Endothelial cell (in vitro differentiated cells): Measurements from ENCODE around the gene SLF1. TPM values are rescaled to one million over a fixed set of nuclear protein-coding genes. Genes with fewer than 3 reads are reported as not detected.

ENCODE experiments used
- DNase-seq: peaks from one replicate; pipeline ENCODE4 v3.0.0; 2021; ENCODE audit warnings: low spot score
- H3K27ac Mint-ChIP-seq: one replicate; pipeline ENCODE4 v1.8.0; 2021; ENCODE audit warnings: mixed read lengths, inconsistent platforms; ENCODE audit not compliant: unreplicated experiment
- H3K27me3 Mint-ChIP-seq: one replicate; pipeline ENCODE4 v1.8.0; 2021; ENCODE audit warnings: mild to moderate bottlenecking, moderate library complexity, mixed read lengths, inconsistent platforms; ENCODE audit not compliant: unreplicated experiment
- H3K36me3 Mint-ChIP-seq: one replicate; pipeline ENCODE4 v1.8.0; 2021; ENCODE audit warnings: mild to moderate bottlenecking, low read depth, mixed read lengths, inconsistent platforms; ENCODE audit not compliant: unreplicated experiment
- H3K4me1 Mint-ChIP-seq: one replicate; pipeline ENCODE4 v1.8.0; 2021; ENCODE audit warnings: mild to moderate bottlenecking, mixed read lengths, inconsistent platforms; ENCODE audit not compliant: unreplicated experiment
- H3K4me3 Mint-ChIP-seq: one replicate; pipeline ENCODE4 v1.8.0; 2021; ENCODE audit warnings: mild to moderate bottlenecking, mixed read lengths, inconsistent platforms; ENCODE audit not compliant: unreplicated experiment
- H3K9me3 Mint-ChIP-seq: one replicate; pipeline ENCODE4 v1.8.0; 2021; ENCODE audit warnings: mixed read lengths, inconsistent platforms; ENCODE audit not compliant: unreplicated experiment
- total RNA-seq: library from RNA; stranded (reverse); fragmentation: NEBNext Ultra II Directional; extraction: Animal tissue kit (Norgen Biotek cat#: 25700); gene quantifications from one replicate; pipeline ENCODE4 v1.2.1, GENCODE V29; 2021; ENCODE audit not compliant: unreplicated experiment
- TF ChIP-seq, protein P1 (sequence below): fragments of 200-600 bp; sonication (generic); IDR thresholded peaks from one replicate; pipeline ENCODE4 v1.5.0; 2021; ENCODE audit warnings: antibody characterized with exemption; ENCODE audit not compliant: unreplicated experiment

SLF1 gene
- total RNA-seq, 1 donor from 2014 or later, result 4.6 TPM

DNA sequence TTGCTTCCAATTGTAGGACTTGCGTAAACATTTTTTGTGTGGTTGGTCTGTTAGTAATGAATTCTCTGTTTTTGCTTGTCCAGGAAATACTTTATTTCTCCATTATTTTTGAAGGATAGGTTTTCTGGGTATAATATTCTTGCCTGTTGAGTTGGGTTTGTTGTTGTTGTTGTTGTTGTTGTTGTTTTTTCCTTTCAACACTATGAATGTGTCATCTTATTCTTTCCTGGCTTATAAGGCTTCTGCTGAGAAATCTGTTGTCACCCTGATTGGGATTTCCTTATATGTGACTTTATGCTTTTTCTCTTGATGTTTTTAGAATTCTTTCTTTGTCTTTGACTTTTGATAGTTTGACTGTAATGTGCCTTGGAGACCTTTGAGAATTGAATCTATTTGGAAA is 39.8 kb downstream of the SLF1 start:
- no peak for DNase-seq
- no peak overlapping the region for H3K27ac Mint-ChIP-seq
- no peak overlapping the region for H3K4me3 Mint-ChIP-seq
- TF ChIP-seq, protein P1, sequence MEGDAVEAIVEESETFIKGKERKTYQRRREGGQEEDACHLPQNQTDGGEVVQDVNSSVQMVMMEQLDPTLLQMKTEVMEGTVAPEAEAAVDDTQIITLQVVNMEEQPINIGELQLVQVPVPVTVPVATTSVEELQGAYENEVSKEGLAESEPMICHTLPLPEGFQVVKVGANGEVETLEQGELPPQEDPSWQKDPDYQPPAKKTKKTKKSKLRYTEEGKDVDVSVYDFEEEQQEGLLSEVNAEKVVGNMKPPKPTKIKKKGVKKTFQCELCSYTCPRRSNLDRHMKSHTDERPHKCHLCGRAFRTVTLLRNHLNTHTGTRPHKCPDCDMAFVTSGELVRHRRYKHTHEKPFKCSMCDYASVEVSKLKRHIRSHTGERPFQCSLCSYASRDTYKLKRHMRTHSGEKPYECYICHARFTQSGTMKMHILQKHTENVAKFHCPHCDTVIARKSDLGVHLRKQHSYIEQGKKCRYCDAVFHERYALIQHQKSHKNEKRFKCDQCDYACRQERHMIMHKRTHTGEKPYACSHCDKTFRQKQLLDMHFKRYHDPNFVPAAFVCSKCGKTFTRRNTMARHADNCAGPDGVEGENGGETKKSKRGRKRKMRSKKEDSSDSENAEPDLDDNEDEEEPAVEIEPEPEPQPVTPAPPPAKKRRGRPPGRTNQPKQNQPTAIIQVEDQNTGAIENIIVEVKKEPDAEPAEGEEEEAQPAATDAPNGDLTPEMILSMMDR, result no peak
- H3K36me3 Mint-ChIP-seq, result peaks cover 38% of the 10 kb centered on the region
- H3K9me3 Mint-ChIP-seq, result no peaks in the 10 kb centered on the region
- H3K4me1 Mint-ChIP-seq, result no peaks in the 10 kb centered on the region
- H3K27me3 Mint-ChIP-seq, result no peaks in the 10 kb centered on the region

DNA sequence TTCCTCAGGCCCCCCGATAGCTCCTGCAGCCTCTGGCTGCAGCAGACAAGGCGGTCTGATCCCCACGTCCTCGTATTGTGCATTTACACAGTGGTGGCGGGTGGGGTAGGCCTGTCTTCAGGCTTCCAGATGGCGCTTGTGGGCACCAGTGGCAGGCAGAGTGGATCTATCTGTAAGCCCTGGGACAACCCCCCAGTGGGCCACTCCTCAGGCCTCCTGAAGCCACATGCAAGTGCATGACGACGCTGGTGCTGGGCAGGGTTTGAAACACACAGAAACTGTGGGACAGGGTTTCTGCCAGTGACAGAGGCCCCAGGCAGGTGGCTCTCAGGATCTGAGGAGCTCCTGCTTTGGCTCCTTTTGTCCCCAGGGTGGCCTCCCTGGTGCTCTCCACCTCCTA is 42.0 kb downstream of the SLF1 start:
- TF ChIP-seq, protein P1, result no peak
- no peaks in the 10 kb centered on the region for H3K27me3 Mint-ChIP-seq
- DNase-seq, result no peak
- H3K4me1 Mint-ChIP-seq, result no peaks in the 10 kb centered on the region
- H3K36me3 Mint-ChIP-seq, result peaks cover 32% of the 10 kb centered on the region
- H3K9me3 Mint-ChIP-seq, result no peaks in the 10 kb centered on the region
- H3K4me3 Mint-ChIP-seq, result no peak overlapping the region
- no peak overlapping the region for H3K27ac Mint-ChIP-seq

DNA sequence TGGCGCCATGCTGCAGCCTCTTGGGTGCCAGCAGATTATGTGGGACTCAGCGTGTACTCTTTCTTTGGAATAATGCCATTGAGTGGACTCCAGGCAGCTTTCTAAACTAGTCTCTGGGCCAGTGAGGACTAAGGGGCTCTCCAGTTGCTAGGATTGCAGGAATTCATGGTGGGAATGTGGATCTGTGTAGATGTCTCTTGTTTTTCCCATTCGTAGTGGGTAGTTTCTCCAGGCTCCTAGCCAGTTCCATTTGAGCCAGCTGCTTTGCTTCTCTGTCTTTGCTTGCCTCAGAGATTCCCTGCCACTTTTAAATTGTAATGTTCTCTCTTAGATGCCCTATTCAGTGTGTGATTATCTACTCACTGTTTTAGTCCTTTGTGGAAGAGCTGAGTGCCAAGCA is 42.6 kb downstream of the SLF1 start:
- Mint-ChIP-seq H3K27me3 (no peaks in the 10 kb centered on the region), H3K9me3 (no peaks in the 10 kb centered on the region), H3K27ac (no peak overlapping the region), H3K4me3 (no peak overlapping the region), H3K36me3 (peaks cover 32% of the 10 kb centered on the region), H3K4me1 (no peaks in the 10 kb centered on the region)
- TF ChIP-seq, protein P1, result no peak
- no peak for DNase-seq

DNA sequence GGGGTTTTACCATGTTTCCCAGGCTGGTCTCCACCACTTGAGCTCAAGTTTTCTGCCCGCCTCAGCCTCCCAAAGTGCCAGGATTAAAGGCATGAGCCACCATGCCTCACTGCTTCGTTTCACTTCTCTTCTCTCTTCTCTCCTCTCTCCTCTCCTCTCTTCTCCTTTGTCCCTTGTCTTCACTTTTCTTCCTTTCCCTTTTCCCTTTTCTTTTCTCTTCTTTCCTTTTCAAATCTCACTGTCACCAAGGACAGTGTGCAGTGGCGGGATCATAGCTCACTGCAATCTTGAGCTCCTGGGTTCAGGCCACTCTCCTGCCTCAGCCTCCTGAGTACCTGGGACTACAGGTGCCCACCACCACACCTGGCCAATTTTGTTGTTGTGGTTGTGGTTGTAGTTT is 49.5 kb downstream of the SLF1 start:
- TF ChIP-seq, protein P1, result no peak
- no peak for DNase-seq
- Mint-ChIP-seq H3K9me3 (no peaks in the 10 kb centered on the region), H3K4me1 (no peaks in the 10 kb centered on the region), H3K4me3 (no peak overlapping the region), H3K36me3 (no peaks in the 10 kb centered on the region), H3K27ac (no peak overlapping the region), H3K27me3 (no peaks in the 10 kb centered on the region)

DNA sequence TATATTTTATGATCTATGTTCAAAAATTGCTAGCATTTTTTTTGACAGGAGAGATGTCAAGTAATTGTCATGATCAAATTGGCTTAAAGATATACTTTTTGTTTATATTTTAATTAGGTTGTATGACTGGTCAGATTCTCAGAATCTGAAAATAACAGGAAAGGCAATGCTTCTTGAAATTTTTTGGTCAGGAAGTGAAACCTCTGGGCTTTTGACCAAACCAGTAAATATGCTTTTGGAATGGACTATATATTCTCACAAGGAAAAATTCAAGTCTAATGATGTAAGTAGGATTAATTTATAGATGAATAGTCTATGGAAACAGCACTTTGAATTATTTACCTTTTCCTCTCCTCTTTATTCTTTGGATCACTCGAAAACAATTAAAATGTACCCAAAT is 52.3 kb downstream of the SLF1 start:
- no peaks in the 10 kb centered on the region for H3K36me3 Mint-ChIP-seq
- TF ChIP-seq, protein P1, result no peak
- DNase-seq, result no peak
- H3K4me3 Mint-ChIP-seq, result no peak overlapping the region
- no peaks in the 10 kb centered on the region for H3K27me3 Mint-ChIP-seq
- no peak overlapping the region for H3K27ac Mint-ChIP-seq
- H3K4me1 Mint-ChIP-seq, result no peaks in the 10 kb centered on the region
- H3K9me3 Mint-ChIP-seq, result no peaks in the 10 kb centered on the region
